ENCODE results near the gene DDRGK1.

GRCh38 chr20:3231116-3231515 lies 26.6 kb upstream of the DDRGK1 start:
- TF ChIP-seq EZH2 (IDR thresholded peaks at IDR 0.05; ENCODE audit: low read length, unreplicated experiment) (no peak), CTCF (conservative IDR thresholded peaks at IDR 0.05; ENCODE audit: low read depth, low read length) (no peak)
